ENCODE results near the gene NEU4.
"Not testable (repeated sequence)": the region's sequence is repeated elsewhere in the genome, so short reads cannot be mapped to it uniquely, and the experiment has no call there.

NEU4 gene, protein sequence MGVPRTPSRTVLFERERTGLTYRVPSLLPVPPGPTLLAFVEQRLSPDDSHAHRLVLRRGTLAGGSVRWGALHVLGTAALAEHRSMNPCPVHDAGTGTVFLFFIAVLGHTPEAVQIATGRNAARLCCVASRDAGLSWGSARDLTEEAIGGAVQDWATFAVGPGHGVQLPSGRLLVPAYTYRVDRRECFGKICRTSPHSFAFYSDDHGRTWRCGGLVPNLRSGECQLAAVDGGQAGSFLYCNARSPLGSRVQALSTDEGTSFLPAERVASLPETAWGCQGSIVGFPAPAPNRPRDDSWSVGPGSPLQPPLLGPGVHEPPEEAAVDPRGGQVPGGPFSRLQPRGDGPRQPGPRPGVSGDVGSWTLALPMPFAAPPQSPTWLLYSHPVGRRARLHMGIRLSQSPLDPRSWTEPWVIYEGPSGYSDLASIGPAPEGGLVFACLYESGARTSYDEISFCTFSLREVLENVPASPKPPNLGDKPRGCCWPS

DNA sequence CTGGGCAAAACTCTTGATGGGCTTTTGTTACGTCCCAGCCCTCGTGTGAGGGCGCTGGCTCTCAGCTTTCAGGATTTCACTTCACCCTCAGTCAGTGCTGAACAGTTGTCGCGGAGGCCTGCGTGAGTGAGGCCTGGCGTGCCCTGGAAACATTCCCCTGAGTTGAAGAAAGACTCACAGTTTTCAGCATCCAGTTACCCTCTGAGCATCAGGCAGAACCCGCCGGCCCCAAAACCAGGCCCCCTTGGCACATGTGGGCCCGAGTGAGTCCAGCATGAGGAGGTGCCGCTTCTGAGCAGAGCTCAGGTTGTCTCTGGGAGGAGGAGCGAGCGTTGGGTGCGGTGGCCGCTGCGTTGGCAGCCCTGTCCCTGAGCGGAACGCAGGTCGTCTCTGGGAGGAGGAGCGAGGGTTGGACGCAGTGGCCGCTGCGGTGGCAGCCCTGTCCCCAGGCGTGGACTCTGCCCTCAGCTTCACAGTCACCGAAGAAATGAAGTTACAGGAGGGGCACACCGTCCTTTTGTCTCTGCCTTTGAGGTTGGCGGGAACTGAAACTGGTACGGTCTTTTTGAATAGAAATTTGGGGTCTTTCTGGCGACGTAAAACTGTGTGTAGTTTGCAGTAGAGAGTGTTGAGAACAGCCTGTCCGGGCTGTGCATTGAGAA lies at the start of gene NEU4:
Gene NEU4, plus strand, starts transcription at position 473 of the 662 bp plus-strand sequence. CDS start 5,292 bp downstream, outside the sequence.
- DNase-seq (ENCODE audit: low read depth) = no peak
- TF ChIP-seq, protein P1, sequence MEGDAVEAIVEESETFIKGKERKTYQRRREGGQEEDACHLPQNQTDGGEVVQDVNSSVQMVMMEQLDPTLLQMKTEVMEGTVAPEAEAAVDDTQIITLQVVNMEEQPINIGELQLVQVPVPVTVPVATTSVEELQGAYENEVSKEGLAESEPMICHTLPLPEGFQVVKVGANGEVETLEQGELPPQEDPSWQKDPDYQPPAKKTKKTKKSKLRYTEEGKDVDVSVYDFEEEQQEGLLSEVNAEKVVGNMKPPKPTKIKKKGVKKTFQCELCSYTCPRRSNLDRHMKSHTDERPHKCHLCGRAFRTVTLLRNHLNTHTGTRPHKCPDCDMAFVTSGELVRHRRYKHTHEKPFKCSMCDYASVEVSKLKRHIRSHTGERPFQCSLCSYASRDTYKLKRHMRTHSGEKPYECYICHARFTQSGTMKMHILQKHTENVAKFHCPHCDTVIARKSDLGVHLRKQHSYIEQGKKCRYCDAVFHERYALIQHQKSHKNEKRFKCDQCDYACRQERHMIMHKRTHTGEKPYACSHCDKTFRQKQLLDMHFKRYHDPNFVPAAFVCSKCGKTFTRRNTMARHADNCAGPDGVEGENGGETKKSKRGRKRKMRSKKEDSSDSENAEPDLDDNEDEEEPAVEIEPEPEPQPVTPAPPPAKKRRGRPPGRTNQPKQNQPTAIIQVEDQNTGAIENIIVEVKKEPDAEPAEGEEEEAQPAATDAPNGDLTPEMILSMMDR (conservative IDR thresholded peaks at IDR 0.05; ENCODE audit: low read length) = no peak
- H3K4me3 ChIP-seq (ENCODE audit: low read length) = no peak within 1 kb of the TSS

DNA sequence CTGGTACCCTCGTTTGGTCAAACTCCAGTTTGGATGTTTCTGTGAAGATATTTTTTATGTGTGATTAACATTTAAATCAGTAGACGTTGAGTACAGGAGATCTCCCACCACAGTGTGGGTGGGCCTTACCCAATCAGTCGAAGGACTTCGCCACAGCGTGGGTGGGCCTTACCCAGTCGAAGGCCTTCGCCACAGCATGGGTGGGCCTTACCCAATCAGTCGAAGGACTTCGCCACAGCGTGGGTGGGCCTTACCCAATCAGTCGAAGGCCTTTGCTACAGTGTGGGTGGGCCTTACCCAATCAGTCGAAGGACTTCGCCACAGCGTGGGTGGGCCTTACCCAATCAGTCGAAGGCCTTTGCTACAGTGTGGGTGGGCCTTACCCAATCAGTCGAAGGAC lies 49.1 kb upstream of the NEU4 start:
- H3K4me3 ChIP-seq (ENCODE audit: low read length); DNase-seq (ENCODE audit: low read depth): not testable (repeated sequence)

DNA sequence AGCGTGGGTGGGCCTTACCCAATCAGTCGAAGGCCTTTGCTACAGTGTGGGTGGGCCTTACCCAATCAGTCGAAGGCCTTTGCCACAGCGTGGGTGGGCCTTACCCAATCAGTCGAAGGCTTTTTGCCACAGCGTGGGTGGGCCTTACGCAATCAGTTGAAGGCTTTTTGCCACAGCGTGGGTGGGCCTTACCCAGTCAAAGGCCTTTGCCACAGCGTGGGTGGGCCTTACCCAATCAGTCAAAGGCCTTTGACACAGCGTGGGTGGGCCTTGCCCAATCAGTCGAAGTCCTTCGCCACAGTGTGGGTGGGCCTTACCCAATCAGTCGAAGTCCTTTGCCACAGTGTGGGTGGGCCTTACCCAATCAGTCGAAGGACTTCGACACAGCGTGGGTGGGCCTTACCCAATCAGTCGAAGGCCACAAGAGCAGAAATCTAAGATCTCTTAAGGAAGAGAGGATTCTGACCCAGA lies 48.7 kb upstream of the NEU4 start:
- H3K4me3 ChIP-seq (ENCODE audit: low read length) = no peak overlapping the region
- DNase-seq (ENCODE audit: low read depth) = no peak
- TF ChIP-seq, protein P1 (conservative IDR thresholded peaks at IDR 0.05; ENCODE audit: low read length) = no peak

- DNase-seq (ENCODE audit: low read depth) = no peak
- H3K4me3 ChIP-seq (ENCODE audit: low read length) = no peak overlapping the region
- TF ChIP-seq, protein P1 (conservative IDR thresholded peaks at IDR 0.05; ENCODE audit: low read length) = no peak
Measured at GRCh38 chr2:241762321-241762932, 46.6 kb upstream of the NEU4 start.

DNA sequence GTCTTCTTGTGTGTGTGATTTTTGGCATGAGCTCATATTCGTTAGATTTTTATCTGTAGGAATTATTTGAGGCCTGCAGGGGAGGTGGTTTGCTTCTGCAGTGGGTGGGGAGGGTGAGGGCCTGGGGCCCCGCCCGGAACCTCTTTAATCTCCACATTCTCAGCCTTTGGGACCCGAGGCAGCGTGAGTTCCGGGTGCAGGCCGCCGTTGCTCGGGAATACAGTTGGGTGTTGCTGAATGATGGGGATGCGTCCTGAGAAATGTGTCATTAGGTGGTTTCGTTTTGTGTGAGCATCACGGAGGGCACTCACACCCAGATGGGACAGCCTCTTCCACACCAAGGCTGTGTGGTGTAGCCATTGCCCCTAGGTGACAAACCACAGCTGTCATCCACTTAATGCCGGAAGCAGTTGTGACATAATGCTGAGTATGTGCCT lies 46.0 kb upstream of the NEU4 start:
- TF ChIP-seq, protein P1 (conservative IDR thresholded peaks at IDR 0.05; ENCODE audit: low read length) = no peak
- H3K4me3 ChIP-seq (ENCODE audit: low read length) = no peak overlapping the region
- DNase-seq (ENCODE audit: low read depth) = no peak

DNA sequence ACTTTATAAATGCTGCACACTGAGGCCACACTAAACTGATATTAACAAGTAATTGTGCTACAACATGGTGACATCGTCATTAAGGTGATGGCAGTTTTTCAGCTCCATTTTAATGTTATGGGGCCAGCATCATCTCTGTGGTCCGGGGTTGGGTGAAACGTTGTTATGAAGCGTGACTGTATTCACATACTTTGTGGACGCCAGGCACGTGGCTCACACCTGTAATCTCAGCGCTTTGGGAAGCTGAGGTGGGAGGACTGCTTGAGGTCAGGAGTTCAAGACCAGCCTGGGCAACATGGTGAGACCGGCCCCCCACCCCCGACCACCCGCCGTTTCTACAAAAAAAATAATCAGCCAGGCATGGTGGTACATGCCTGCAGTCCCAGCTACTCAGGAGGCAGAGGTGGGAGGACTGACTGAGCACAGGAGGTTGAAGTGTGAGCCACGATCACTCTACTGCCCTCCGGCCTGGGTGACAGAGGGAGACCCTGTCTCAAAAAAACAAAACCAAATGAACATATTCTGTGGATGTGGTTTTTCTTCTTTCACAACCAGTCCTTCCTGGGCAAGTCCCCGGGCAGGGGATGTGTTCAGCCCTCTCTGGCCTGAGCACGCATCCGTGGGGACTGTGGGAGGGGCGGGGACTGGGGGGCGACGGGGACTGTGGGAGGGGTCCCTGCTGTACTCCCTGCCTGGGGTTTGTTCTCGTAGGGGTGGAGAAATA lies 45.3 kb upstream of the NEU4 start:
- H3K4me3 ChIP-seq (ENCODE audit: low read length) = no peak overlapping the region
- DNase-seq (ENCODE audit: low read depth) = no peak
- TF ChIP-seq, protein P1 (conservative IDR thresholded peaks at IDR 0.05; ENCODE audit: low read length) = no peak
